HepG2 (cell line): ENCODE measurements around the gene R3HDM4. TPM values are rescaled to one million over a fixed set of nuclear protein-coding genes. Genes with fewer than 3 reads are reported as not detected.

Experiments
- AHR ChIP-seq: IDR thresholded peaks from 2 replicates; pipeline ENCODE4 v1.6.1; 2018; ENCODE audit warnings: missing genetic modification reagents, missing compliant biosample characterization
- CHD2 ChIP-seq: IDR thresholded peaks from 2 replicates; pipeline ENCODE4 v1.6.1; 2011; ENCODE audit warnings: low read depth, low read length, improper control_type of control experiment
- DRAP1 ChIP-seq: IDR thresholded peaks from 2 replicates; pipeline ENCODE4 v1.6.1; 2016; ENCODE audit warnings: missing genetic modification reagents, missing compliant biosample characterization
- HOXA3 ChIP-seq: sonication (generic); formaldehyde crosslinking; IDR thresholded peaks from 2 replicates; pipeline ENCODE4 v1.5.0; 2020; ENCODE audit warnings: missing genetic modification reagents
- KLF11 ChIP-seq: IDR thresholded peaks from 2 replicates; pipeline ENCODE4 v1.6.1; 2016; ENCODE audit warnings: missing compliant biosample characterization
- KLF13 ChIP-seq: sonication (generic); formaldehyde crosslinking; IDR thresholded peaks from 2 replicates; pipeline ENCODE4 v1.4.0; 2020; ENCODE audit warnings: mild to moderate bottlenecking, missing genetic modification reagents
- MAX ChIP-seq: IDR thresholded peaks from 2 replicates; pipeline ENCODE4 v1.6.1; 2012; ENCODE audit warnings: inconsistent platforms
- MED1 ChIP-seq: sonication (generic); formaldehyde crosslinking; IDR thresholded peaks from 2 replicates; pipeline ENCODE4 v1.4.0; 2020; ENCODE audit warnings: missing genetic modification reagents
- NFIC ChIP-seq: IDR thresholded peaks from 2 replicates; pipeline ENCODE4 v1.6.1; 2012; ENCODE audit warnings: mild to moderate bottlenecking, low read length, inconsistent platforms
- NR2F2 ChIP-seq: IDR thresholded peaks from 2 replicates; pipeline ENCODE4 v1.6.1; 2012; ENCODE audit warnings: low read depth, inconsistent platforms, borderline replicate concordance
- PAX8 ChIP-seq: sonication (generic); formaldehyde crosslinking; IDR thresholded peaks from 2 replicates; pipeline ENCODE4 v1.8.0; 2022; ENCODE audit warnings: mild to moderate bottlenecking, missing genetic modification reagents, borderline replicate concordance
- RXRB ChIP-seq: IDR thresholded peaks from 2 replicates; pipeline ENCODE4 v1.6.1; 2016; ENCODE audit warnings: borderline replicate concordance, missing genetic modification reagents, missing compliant biosample characterization
- SNAI1 ChIP-seq: sonication (generic); formaldehyde crosslinking; IDR thresholded peaks from 2 replicates; pipeline ENCODE4 v1.5.0; 2020; ENCODE audit warnings: mild to moderate bottlenecking, missing genetic modification reagents, borderline replicate concordance
- SP5 ChIP-seq: IDR thresholded peaks from 2 replicates; pipeline ENCODE4 v1.6.1; 2016; ENCODE audit warnings: low read depth, borderline replicate concordance
- ZKSCAN8 ChIP-seq: IDR thresholded peaks from 2 replicates; pipeline ENCODE4 v1.6.1; 2016; ENCODE audit warnings: borderline replicate concordance, missing genetic modification reagents, missing compliant biosample characterization
- ZNF12 ChIP-seq: sonication (generic); formaldehyde crosslinking; IDR thresholded peaks from 2 replicates; pipeline ENCODE4 v1.5.0; 2020; ENCODE audit warnings: missing genetic modification reagents
- ZNF383 ChIP-seq: sonication (generic); formaldehyde crosslinking; IDR thresholded peaks from 2 replicates; pipeline ENCODE4 v1.4.0; 2020; ENCODE audit warnings: missing genetic modification reagents, mild to moderate bottlenecking, borderline replicate concordance
- ZNF609 ChIP-seq: sonication (generic); formaldehyde crosslinking; IDR thresholded peaks from 2 replicates; pipeline ENCODE4 v1.4.0; 2020; ENCODE audit warnings: mild to moderate bottlenecking, missing genetic modification reagents, borderline replicate concordance
- ZNF670 ChIP-seq: sonication (generic); formaldehyde crosslinking; IDR thresholded peaks from 2 replicates; pipeline ENCODE4 v1.8.0; 2022; ENCODE audit warnings: mild to moderate bottlenecking, missing genetic modification reagents, borderline replicate concordance
- polyA plus RNA-seq, 8 experiments: library from polyadenylated mRNA; depleted of rRNA in 3 of 8; stranded (reverse) in 7 of 8; unstranded in 1 of 8; fragments of >200 nt; fragmentation: Illumina TruSeq in 4 of 8; extraction: Trizol in 4 of 8; gene quantifications; 2 replicates each; pipeline versions ENCODE4 v1.2.1 to v1.2.3, GENCODE V29; 2011 to 2016; ENCODE audit warnings: low read depth in 4 of 8, missing spikeins in 1 of 8, mixed read lengths in 1 of 8; ENCODE audit not compliant: insufficient read depth in 1 of 8
- total RNA-seq, 5 experiments: library from RNA; depleted of rRNA; stranded (reverse); fragments of >200 nt; fragmentation: Illumina TruSeq; extraction: Trizol; gene quantifications; 2 replicates each; pipeline ENCODE4 v1.2.3, GENCODE V29; 2016; ENCODE audit warnings: low read depth in 1 of 5
- TF ChIP-seq, protein P1 (sequence below): sonication (generic); formaldehyde crosslinking; IDR thresholded peaks from 2 replicates; pipeline ENCODE4; 2020; ENCODE audit warnings: missing genetic modification reagents, mild to moderate bottlenecking, borderline replicate concordance
- TF ChIP-seq, protein P2 (sequence below), 2 experiments: sonication (generic) in 1 of 2; formaldehyde crosslinking in 1 of 2; IDR thresholded peaks; 2 replicates each; pipeline versions ENCODE4 v1.5.1 to v1.6.1; 2011 to 2020; ENCODE audit warnings: borderline replicate concordance in 1 of 2, low read depth in 1 of 2, low read length in 1 of 2, mild to moderate bottlenecking in 1 of 2, missing genetic modification reagents in 1 of 2, moderate library complexity in 1 of 2

Gene R3HDM4
- total and polyA plus RNA-seq, 2 of the 13 experiments (the other 11 are each of a cell fraction or from before 2014, with no cell fraction given): 26.2 to 26.9 TPM

GRCh38 chr19:927351-927779 lies 14.3 kb upstream of the R3HDM4 start (continued):
- no peak for TF ChIP-seq KLF11
- TF ChIP-seq HOXA3 (CRISPR knock-in tag): 0 out of 2 replicates have a peak, but pooled peaks have one; percentile 21
- TF ChIP-seq, protein P1, sequence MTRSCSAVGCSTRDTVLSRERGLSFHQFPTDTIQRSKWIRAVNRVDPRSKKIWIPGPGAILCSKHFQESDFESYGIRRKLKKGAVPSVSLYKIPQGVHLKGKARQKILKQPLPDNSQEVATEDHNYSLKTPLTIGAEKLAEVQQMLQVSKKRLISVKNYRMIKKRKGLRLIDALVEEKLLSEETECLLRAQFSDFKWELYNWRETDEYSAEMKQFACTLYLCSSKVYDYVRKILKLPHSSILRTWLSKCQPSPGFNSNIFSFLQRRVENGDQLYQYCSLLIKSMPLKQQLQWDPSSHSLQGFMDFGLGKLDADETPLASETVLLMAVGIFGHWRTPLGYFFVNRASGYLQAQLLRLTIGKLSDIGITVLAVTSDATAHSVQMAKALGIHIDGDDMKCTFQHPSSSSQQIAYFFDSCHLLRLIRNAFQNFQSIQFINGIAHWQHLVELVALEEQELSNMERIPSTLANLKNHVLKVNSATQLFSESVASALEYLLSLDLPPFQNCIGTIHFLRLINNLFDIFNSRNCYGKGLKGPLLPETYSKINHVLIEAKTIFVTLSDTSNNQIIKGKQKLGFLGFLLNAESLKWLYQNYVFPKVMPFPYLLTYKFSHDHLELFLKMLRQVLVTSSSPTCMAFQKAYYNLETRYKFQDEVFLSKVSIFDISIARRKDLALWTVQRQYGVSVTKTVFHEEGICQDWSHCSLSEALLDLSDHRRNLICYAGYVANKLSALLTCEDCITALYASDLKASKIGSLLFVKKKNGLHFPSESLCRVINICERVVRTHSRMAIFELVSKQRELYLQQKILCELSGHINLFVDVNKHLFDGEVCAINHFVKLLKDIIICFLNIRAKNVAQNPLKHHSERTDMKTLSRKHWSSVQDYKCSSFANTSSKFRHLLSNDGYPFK (CRISPR knock-in tag): no peak
- TF ChIP-seq AHR (CRISPR knock-in tag): no peak
- TF ChIP-seq SNAI1 (CRISPR knock-in tag): no peak
- TF ChIP-seq SP5 (CRISPR knock-in tag): no peak
- no peak for TF ChIP-seq ZNF609
- no peak for TF ChIP-seq ZNF383 (CRISPR knock-in tag)
- TF ChIP-seq MAX: peak; percentile 53
- no peak for TF ChIP-seq ZNF12 (CRISPR knock-in tag)
- 0 out of 2 replicates have a peak, but pooled peaks have one; percentile 21 for TF ChIP-seq NFIC
- TF ChIP-seq KLF13 (CRISPR knock-in tag): no peak
- TF ChIP-seq, protein P2, sequence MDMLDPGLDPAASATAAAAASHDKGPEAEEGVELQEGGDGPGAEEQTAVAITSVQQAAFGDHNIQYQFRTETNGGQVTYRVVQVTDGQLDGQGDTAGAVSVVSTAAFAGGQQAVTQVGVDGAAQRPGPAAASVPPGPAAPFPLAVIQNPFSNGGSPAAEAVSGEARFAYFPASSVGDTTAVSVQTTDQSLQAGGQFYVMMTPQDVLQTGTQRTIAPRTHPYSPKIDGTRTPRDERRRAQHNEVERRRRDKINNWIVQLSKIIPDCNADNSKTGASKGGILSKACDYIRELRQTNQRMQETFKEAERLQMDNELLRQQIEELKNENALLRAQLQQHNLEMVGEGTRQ (IDR thresholded peaks at IDR 0.05; ENCODE audit: low read depth, low read length): no peak
- TF ChIP-seq, protein P2 (CRISPR knock-in tag; IDR thresholded peaks at IDR 0.05; ENCODE audit: borderline replicate concordance): no peak
- no peak for TF ChIP-seq MED1 (CRISPR knock-in tag)
- no peak for TF ChIP-seq ZNF670 (CRISPR knock-in tag)
- TF ChIP-seq NR2F2: no peak
- TF ChIP-seq DRAP1 (CRISPR knock-in tag): no peak
- TF ChIP-seq PAX8: no peak
- no peak for TF ChIP-seq ZKSCAN8 (CRISPR knock-in tag)
- TF ChIP-seq RXRB: no peak
- TF ChIP-seq CHD2: no peak
